HG03565 (cell line): Measurements from ENCODE around the gene AEN.

ENCODE experiments used
- ATAC-seq: cut with Tn5 transposase; IDR thresholded peaks from one replicate; pipeline ENCODE4 v1.9.1; 2021; ENCODE audit warnings: mild to moderate bottlenecking, moderate library complexity; ENCODE audit not compliant: unreplicated experiment

The AEN gene

DNA sequence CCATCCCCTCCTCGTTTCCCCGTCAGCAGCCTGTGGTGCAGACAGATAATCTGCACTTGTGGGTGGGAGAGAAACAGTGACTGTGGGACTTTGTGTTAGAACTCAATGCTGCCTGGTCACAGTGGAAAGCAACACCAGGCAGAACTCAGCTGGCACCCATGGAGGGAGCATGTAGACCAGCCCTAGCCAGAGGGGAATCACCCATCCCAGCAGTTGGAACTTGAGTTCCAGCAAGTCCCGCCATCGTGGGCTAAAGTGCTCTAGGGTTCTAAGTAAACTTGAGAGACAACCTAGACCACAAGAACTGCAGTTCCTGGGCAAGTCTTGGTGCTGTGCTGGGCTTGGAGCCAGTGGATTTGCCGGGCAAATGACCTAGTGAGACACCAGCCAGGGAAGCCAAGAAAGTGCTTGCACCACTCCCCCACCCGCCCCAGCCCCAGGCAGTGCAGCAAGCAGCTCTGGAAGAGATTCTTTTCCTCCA is 42.0 kb downstream of the AEN start:
- ATAC-seq = no peak

DNA sequence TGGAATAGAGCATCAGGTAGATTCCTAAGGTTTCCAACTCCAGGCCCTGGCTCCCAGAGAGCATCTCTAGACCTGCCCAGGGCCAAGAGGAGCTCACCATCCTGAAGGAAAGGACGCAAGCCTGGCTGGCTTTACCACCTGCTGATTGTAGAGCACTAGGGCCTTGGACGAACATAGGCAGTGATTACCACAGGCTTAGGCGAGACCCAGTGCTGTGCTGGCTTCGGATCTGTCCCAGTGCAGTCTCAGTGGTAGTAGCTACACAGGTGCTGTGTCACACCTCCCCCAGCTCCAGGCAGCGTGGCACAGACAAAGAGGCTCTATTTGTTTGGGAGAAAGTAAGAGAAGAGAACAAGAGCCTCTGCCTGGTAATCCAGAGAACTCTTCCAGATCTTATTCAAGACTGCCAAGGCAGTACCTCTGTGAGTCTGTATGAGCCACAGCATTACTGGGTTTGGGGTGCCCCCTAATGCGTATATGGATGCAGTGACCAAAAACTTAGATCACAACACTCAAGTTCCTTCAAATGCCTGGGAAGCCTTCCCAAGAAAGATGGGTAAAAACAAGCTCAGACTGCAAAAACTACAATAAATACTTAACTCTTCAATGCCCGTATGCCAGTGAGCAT is 43.1 kb downstream of the AEN start:
- no peak for ATAC-seq

DNA sequence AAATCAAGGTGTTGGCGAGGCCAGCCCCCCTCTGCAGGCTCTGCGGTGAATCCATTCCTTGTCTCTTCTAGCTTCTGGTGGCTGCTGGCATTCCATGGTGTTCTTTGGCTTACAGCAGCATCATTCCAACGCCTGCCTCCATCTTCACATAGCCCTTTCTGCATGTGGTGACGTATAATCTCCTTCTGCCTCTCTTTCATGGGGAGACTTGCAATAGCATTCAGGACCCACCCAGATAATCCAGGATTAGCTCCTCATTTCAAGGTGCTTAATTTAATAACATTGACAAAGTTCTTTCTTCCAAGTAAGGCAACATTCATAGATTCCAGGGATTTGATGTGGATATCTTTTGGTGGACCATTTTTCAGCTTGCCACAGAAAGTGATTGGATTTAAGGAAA is 53.5 kb downstream of the AEN start:
- ATAC-seq = no peak

DNA sequence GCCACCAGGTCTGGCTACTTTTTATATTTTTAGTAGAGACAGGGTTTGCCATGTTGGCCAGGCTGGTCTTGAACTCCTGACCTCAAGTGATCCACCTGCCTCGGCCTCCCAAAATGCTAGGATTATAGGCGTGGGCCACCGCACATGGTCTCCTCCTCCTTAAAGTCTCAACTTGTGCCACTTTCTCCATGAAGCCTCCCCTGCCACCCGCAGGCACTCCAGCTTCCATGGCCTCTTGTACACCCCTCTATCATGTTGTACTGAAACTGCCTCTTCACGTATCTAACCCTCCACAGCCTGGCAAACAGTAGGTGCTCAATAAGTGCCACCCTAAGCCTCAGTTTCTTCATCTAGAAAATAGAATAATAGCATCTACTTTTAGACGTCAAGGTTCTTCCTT is 57.6 kb downstream of the AEN start:
- no peak for ATAC-seq

DNA sequence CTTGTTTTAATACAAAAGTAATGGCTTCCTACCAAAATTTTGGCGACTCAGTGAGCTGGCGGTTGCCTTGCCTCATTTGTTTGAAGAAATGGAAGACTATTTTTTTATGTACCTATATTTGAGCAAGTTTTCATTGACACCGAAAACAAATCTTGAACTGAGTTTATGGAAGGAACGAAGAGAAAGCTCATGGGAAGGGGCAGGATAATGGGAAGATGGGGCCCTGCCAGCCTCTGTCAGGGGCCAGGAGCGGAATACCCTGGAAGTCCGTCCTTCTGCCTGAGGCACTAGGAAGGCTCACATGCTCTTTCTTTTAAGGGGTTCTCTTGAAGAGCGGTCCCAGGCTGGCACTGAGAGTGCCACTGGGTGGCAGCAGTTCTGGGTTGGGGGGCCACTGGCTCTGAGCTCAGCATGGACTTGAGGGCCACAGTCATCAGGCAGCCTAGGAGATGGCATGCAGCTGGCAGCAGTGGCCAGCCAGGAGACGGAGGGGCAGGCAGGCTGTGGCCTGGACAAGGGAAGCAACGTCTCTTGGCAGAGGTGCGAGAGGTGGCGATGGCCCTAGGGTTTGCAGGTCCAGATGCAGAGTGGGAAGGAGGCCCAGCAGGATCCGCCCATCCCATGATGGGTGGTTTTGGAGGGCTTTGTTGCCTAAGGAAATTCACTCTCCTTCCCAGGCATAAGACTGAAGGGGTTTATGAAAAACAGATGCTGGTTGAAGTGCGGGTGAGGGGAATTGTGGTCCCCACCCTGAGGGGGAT is 59.3 kb downstream of the AEN start:
- ATAC-seq = no peak

DNA sequence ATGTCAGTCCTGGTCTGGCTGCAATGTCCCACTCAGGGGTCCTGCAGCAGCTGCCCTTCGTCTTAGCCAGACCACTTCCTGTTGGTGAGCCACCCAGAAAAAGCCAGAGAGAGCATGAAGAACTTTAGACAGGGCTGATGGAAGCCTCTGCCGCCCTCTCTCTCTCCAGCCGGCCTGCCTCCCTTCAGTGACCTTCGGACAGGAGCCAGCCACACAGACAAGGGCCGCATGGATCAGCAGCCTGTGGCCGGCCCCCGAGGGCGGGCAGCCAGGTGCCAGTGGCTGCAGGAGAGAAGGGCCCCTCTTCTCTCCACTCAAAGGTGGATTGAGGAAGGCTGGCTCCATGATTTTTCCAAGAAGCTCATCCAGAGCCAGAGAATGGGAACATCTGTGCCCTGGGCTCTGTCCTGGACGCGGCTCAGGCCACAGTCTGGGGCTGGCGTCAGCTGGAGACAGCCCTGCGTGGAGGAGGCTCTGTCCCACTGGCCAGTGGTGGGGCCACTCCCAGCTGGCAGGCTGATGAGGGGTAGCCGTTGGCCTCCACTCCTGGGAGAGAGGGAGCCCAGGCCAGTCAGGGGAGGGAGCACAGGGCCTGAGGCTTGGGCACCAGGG is 60.6 kb downstream of the AEN start:
- ATAC-seq = no peak
